Keratinocyte (primary cell): Measurements from ENCODE around the gene LINC00237. TPM values are rescaled to one million over a fixed set of nuclear protein-coding genes. Genes with fewer than 3 reads are reported as not detected.

Source experiments
- DNase-seq: peaks from one replicate; pipeline ENCODE4 v3.0.0-alpha.2; 2011; ENCODE audit warnings: low read depth, missing footprints, low spot score
- FAIRE-seq: peaks from 2 replicates; lab custom pipeline; 2011; peaks lifted over from hg19 to GRCh38; lab: Jason Lieb, UNC
- H2AFZ ChIP-seq: 2 replicates; pipeline ENCODE4 v1.6.0; 2012; ENCODE audit warnings: low read length, control low read depth, inconsistent platforms; ENCODE audit not compliant: control insufficient read depth
- H3K27ac ChIP-seq: 2 replicates; pipeline ENCODE4 v1.5.1; 2011; ENCODE audit warnings: low read length; ENCODE audit not compliant: control insufficient read depth, insufficient read depth
- H3K27me3 ChIP-seq: 3 replicates; pipeline ENCODE4 v1.6.0; 2011; ENCODE audit warnings: low read length; ENCODE audit not compliant: control insufficient read depth, insufficient read depth; ENCODE audit errors: extremely low read depth
- H3K36me3 ChIP-seq, 2 experiments: 2 replicates in 1 of 2; 3 replicates in 1 of 2; pipeline ENCODE4 v1.5.1; 2011; ENCODE audit warnings: low read length in 2 of 2, mild to moderate bottlenecking in 1 of 2; ENCODE audit not compliant: control insufficient read depth in 2 of 2, insufficient read depth in 2 of 2; ENCODE audit errors: extremely low read depth in 1 of 2
- H3K4me1 ChIP-seq: 3 replicates; pipeline ENCODE4 v1.5.1; 2011; ENCODE audit warnings: low read length; ENCODE audit not compliant: control insufficient read depth, insufficient read depth; ENCODE audit errors: extremely low read depth
- H3K4me2 ChIP-seq: 3 replicates; pipeline ENCODE4 v1.6.0; 2011; ENCODE audit warnings: low read depth, low read length; ENCODE audit not compliant: control insufficient read depth, insufficient read depth; ENCODE audit errors: extremely low read depth
- H3K4me3 ChIP-seq, 3 experiments: fragments of 200-600 bp in 1 of 3; sonication (generic) in 1 of 3; 2 replicates in 2 of 3; 3 replicates in 1 of 3; pipeline ENCODE4 v1.5.1; 2011 to 2016; ENCODE audit warnings: low read length in 3 of 3, mild to moderate bottlenecking in 3 of 3, control low read depth in 2 of 3, inconsistent platforms in 1 of 3, low read depth in 1 of 3, mixed read lengths in 1 of 3, mixed run types in 1 of 3, moderate library complexity in 1 of 3; ENCODE audit not compliant: control insufficient read depth in 2 of 3, insufficient read depth in 2 of 3; ENCODE audit errors: extremely low read depth in 1 of 3
- H3K79me2 ChIP-seq: 2 replicates; pipeline ENCODE4 v1.6.0; 2012; ENCODE audit warnings: low read length; ENCODE audit not compliant: control insufficient read depth, insufficient read depth
- H3K9ac ChIP-seq: 3 replicates; pipeline ENCODE4 v1.6.0; 2011; ENCODE audit warnings: low read length; ENCODE audit not compliant: control insufficient read depth, insufficient read depth; ENCODE audit errors: extremely low read depth
- H3K9me1 ChIP-seq: 3 replicates; pipeline ENCODE4 v1.6.0; 2011; ENCODE audit warnings: low read length; ENCODE audit not compliant: control insufficient read depth, insufficient read depth; ENCODE audit errors: extremely low read depth
- H3K9me3 ChIP-seq: 2 replicates; pipeline ENCODE4 v1.5.1; 2012; ENCODE audit warnings: low read depth, low read length; ENCODE audit not compliant: control insufficient read depth
- H4K20me1 ChIP-seq: 3 replicates; pipeline ENCODE4 v1.6.0; 2011; ENCODE audit warnings: low read length; ENCODE audit not compliant: control insufficient read depth, insufficient read depth; ENCODE audit errors: extremely low read depth
- CTCF ChIP-seq, 3 experiments: IDR thresholded peaks in 1 of 3; conservative IDR thresholded peaks in 1 of 3; optimal IDR thresholded peaks in 1 of 3; 2 replicates in 2 of 3; 3 replicates in 1 of 3; pipeline versions ENCODE3 to v1.5.1; 2011; ENCODE audit warnings: low read length in 3 of 3, mild to moderate bottlenecking in 3 of 3, moderate library complexity in 2 of 3, control low read depth in 1 of 3, inconsistent platforms in 1 of 3; ENCODE audit not compliant: insufficient read depth in 2 of 3; ENCODE audit errors: extremely low read depth in 1 of 3
- EZH2 ChIP-seq: IDR thresholded peaks from one replicate; pipeline ENCODE4 v1.6.1; 2012; ENCODE audit warnings: inconsistent platforms, mild to moderate bottlenecking, low read length, moderate library complexity
- dilution Hi-C: fragments of 300-500 bp; cut with MboI; formaldehyde crosslinking; loops from one replicate; pipeline ENCODE4 v1.7.0; 2020; ENCODE audit warnings: low sequenced_read_pairs; ENCODE audit not compliant: extremely low pct_ligation_motif_present
- polyA plus RNA-seq, 5 experiments: library from polyadenylated mRNA; depleted of rRNA in 3 of 5; stranded (reverse) in 3 of 5; stranded (forward) in 1 of 5; unstranded in 1 of 5; fragments of >200 nt; gene quantifications; 1 replicate in 1 of 5; 2 replicates in 3 of 5; 3 replicates in 1 of 5; pipeline versions ENCODE4 v1.2.1 to v1.2.3, GENCODE V29; 2011 to 2012; ENCODE audit warnings: missing spikeins in 2 of 5, low read depth in 1 of 5, low replicate concordance in 1 of 5

Gene LINC00237
- polyA plus RNA-seq, 1 donor (not counting 4 experiments of a cell fraction or from before 2014, with no cell fraction given): not detected

- Histone ChIP-seq H3K9ac (no peak overlapping the region), H3K4me3 (no peak overlapping the region), H3K4me2 (no peak overlapping the region), H3K27me3 (peaks cover 13% of the 10 kb centered on the region), H2AFZ (no peak overlapping the region), H3K9me1 (no peaks in the 10 kb centered on the region), H3K4me1 (no peaks in the 10 kb centered on the region), H3K27ac (no peak overlapping the region), H3K9me3 (no peaks in the 10 kb centered on the region), H3K79me2 (no peaks in the 10 kb centered on the region), H4K20me1 (no peaks in the 10 kb centered on the region), H3K36me3 (no peaks in the 10 kb centered on the region)
- DNase-seq (no peak), FAIRE-seq (no peak)
- TF ChIP-seq CTCF (optimal IDR thresholded peaks at IDR 0.05 in 1 of 3, IDR thresholded peaks at IDR 0.05 in 1 of 3, conservative IDR thresholded peaks at IDR 0.05 in 1 of 3; ENCODE audit: extremely low read depth in 1 of 3, insufficient read depth in 2 of 3, low read length in 3 of 3) (no peak), EZH2 (no peak)
- dilution Hi-C loops: no loop called here
These were observed 12.6 kb upstream of the LINC00237 start for GRCh38 chr20:21118782-21119181.

- H3K4me1 ChIP-seq: no peaks in the 10 kb centered on the region
- H3K9ac ChIP-seq: no peak overlapping the region
- no peaks in the 10 kb centered on the region for H3K9me1 ChIP-seq
- FAIRE-seq (no peak), DNase-seq (no peak)
- no peak for TF ChIP-seq CTCF (optimal IDR thresholded peaks at IDR 0.05 in 1 of 3, IDR thresholded peaks at IDR 0.05 in 1 of 3, conservative IDR thresholded peaks at IDR 0.05 in 1 of 3; ENCODE audit: extremely low read depth in 1 of 3, insufficient read depth in 2 of 3, low read length in 3 of 3)
- no peak for TF ChIP-seq EZH2
- H2AFZ ChIP-seq: no peak overlapping the region
- no peaks in the 10 kb centered on the region for H3K9me3 ChIP-seq
- no peaks in the 10 kb centered on the region for H4K20me1 ChIP-seq
- H3K4me3 ChIP-seq: no peak overlapping the region
- peaks cover 13% of the 10 kb centered on the region for H3K27me3 ChIP-seq
- H3K27ac ChIP-seq: no peak overlapping the region
- no peak overlapping the region for H3K4me2 ChIP-seq
- dilution Hi-C loops: no loop called here
- no peaks in the 10 kb centered on the region for H3K79me2 ChIP-seq
- no peaks in the 10 kb centered on the region for H3K36me3 ChIP-seq
These were observed 12.0 kb upstream of the LINC00237 start for GRCh38 chr20:21118138-21118537.
